Prostate gland (tissue), 2 donors: ENCODE measurements around the gene CCDC174. TPM values are rescaled to one million over a fixed set of nuclear protein-coding genes. Genes with fewer than 3 reads are reported as not detected.

ENCODE experiments used
- DNase-seq: peaks from one replicate; pipeline ENCODE4 v3.0.0-alpha.2; 2019; ENCODE audit warnings: low spot score
- H3K27ac ChIP-seq, 2 donors: fragments of 200-600 bp; sonication (generic); 2 replicates each; pipeline ENCODE4 v1.5.1; 2017 to 2019
- H3K27me3 ChIP-seq: fragments of 200-600 bp; sonication (generic); replicated peaks from 2 replicates; pipeline ENCODE4 v1.5.1; 2019; ENCODE audit not compliant: insufficient read depth
- H3K36me3 ChIP-seq, 2 donors: fragments of 200-600 bp; sonication (generic); 1 replicate in 1 of 2; 2 replicates in 1 of 2; pipeline versions ENCODE4 v1.5.1 to v1.8.1; 2017 to 2019
- H3K4me1 ChIP-seq: fragments of 200-600 bp; sonication (generic); replicated peaks from 2 replicates; pipeline ENCODE4 v1.5.1; 2019
- H3K4me3 ChIP-seq, 2 donors: fragments of 200-600 bp; sonication (generic); 2 replicates each; pipeline ENCODE4 v1.5.1; 2017 to 2019
- H3K9me3 ChIP-seq: fragments of 200-600 bp; sonication (generic); 2 replicates; pipeline ENCODE4 v1.5.1; 2017
- POLR2A ChIP-seq: fragments of 450-650 bp; IDR thresholded peaks from one replicate; pipeline ENCODE4 v1.6.1; 2016; ENCODE audit warnings: antibody characterized with exemption, mild to moderate bottlenecking
- POLR2AphosphoS5 ChIP-seq: sonication (generic); formaldehyde crosslinking; IDR thresholded peaks from one replicate; pipeline ENCODE4 v1.6.1; 2017; ENCODE audit warnings: antibody characterized with exemption
- WGBS: methylation state at CpG from one replicate; pipeline ENCODE4 v1.1.5; 2018; 5-methylcytosine and 5-hydroxymethylcytosine counted together
- intact Hi-C: fragments of 100-400 bp; cut with DNase I; formaldehyde crosslinking; loops from one replicate; pipeline ENCODE4 v1.14.2; 2022
- total RNA-seq, 2 donors: library from RNA; depleted of rRNA; stranded (reverse); fragments of >200 nt; gene quantifications; one replicate each; pipeline ENCODE4 v1.1.0, GENCODE V29; 2016
- TF ChIP-seq, protein P1 (sequence below), 4 experiments: fragments of 200-600 bp in 2 of 4; fragments of 450-650 bp in 2 of 4; sonication (generic) in 2 of 4; IDR thresholded peaks; 1 replicate in 3 of 4; 2 replicates in 1 of 4; pipeline ENCODE4 v1.5.1; 2016 to 2019; ENCODE audit warnings: antibody characterized with exemption in 4 of 4, mild to moderate bottlenecking in 2 of 4, moderate library complexity in 2 of 4

The CCDC174 gene
- total RNA-seq, 2 donors from 2014 or later = 12.3 to 25.2 TPM

DNA sequence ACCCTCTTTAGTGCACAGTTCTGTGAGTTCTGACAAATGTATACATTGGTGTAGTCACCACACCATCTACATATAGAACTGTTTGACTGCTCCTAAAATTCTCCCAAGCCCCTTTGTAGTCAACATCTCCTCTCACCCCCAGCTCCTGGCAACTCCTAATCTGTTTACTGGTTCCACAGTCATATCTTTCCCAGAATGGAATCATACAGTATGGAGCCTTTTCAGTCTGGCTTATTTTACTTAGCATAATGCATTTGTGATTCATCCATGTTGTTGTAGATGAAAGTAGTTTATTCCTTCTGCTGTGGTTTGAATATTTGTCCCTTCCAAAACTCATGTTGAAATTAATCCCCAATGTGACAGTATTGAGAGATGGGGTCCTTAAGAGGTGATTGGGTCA, 41.6 kb upstream of the CCDC174 start:
- Histone ChIP-seq H3K4me3 (no peak overlapping the region), H3K36me3 (no peaks in the 10 kb centered on the region), H3K4me1 (no peaks in the 10 kb centered on the region), H3K27ac (no peak overlapping the region), H3K9me3 (no peaks in the 10 kb centered on the region), H3K27me3 (no peaks in the 10 kb centered on the region)
- no peak for DNase-seq
- intact Hi-C loops = no loop called here
- TF ChIP-seq POLR2AphosphoS5 (no peak), POLR2A (no peak)
- TF ChIP-seq, protein P1, sequence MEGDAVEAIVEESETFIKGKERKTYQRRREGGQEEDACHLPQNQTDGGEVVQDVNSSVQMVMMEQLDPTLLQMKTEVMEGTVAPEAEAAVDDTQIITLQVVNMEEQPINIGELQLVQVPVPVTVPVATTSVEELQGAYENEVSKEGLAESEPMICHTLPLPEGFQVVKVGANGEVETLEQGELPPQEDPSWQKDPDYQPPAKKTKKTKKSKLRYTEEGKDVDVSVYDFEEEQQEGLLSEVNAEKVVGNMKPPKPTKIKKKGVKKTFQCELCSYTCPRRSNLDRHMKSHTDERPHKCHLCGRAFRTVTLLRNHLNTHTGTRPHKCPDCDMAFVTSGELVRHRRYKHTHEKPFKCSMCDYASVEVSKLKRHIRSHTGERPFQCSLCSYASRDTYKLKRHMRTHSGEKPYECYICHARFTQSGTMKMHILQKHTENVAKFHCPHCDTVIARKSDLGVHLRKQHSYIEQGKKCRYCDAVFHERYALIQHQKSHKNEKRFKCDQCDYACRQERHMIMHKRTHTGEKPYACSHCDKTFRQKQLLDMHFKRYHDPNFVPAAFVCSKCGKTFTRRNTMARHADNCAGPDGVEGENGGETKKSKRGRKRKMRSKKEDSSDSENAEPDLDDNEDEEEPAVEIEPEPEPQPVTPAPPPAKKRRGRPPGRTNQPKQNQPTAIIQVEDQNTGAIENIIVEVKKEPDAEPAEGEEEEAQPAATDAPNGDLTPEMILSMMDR (IDR thresholded peaks at IDR 0.05) = no peak

DNA sequence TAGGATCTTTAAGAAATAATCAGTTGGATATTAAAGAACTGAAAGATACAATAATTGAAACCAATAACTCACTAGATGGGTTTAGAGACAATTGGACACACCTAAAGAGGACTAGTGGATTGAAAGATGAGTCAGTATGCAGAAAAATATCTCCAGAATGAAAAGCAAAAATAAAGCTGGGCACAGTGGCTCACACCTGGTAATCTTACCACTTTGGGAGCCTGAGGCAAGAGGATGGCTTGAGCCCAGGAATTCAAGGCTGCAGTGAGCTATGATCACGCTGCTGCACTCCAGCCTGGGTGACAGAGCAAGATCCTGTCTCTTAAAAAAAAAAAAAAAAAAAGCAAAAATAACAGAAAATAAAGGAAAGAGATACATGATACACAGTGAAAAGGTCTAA, 37.4 kb upstream of the CCDC174 start:
- H3K27ac ChIP-seq = no peak overlapping the region
- TF ChIP-seq POLR2AphosphoS5 (no peak), POLR2A (no peak)
- TF ChIP-seq, protein P1 (IDR thresholded peaks at IDR 0.05) = no peak
- intact Hi-C loops = no loop called here
- H3K4me3 ChIP-seq = no peak overlapping the region
- WGBS = 77% methylated on average over 1 of the region's 1 CpG
- no peaks in the 10 kb centered on the region for H3K4me1 ChIP-seq
- H3K27me3 ChIP-seq = no peaks in the 10 kb centered on the region
- H3K9me3 ChIP-seq = no peaks in the 10 kb centered on the region
- no peaks in the 10 kb centered on the region for H3K36me3 ChIP-seq
- no peak for DNase-seq

GRCh38 chr3:14614862-14615261, 36.7 kb upstream of the CCDC174 start:
- Histone ChIP-seq H3K4me3 (no peak overlapping the region), H3K27ac (no peak overlapping the region), H3K9me3 (no peaks in the 10 kb centered on the region), H3K27me3 (no peaks in the 10 kb centered on the region), H3K4me1 (no peaks in the 10 kb centered on the region), H3K36me3 (no peaks in the 10 kb centered on the region)
- intact Hi-C loops = no loop called here
- no peak for DNase-seq
- TF ChIP-seq POLR2A (no peak), POLR2AphosphoS5 (no peak)
- TF ChIP-seq, protein P1 (IDR thresholded peaks at IDR 0.05) = no peak

DNA sequence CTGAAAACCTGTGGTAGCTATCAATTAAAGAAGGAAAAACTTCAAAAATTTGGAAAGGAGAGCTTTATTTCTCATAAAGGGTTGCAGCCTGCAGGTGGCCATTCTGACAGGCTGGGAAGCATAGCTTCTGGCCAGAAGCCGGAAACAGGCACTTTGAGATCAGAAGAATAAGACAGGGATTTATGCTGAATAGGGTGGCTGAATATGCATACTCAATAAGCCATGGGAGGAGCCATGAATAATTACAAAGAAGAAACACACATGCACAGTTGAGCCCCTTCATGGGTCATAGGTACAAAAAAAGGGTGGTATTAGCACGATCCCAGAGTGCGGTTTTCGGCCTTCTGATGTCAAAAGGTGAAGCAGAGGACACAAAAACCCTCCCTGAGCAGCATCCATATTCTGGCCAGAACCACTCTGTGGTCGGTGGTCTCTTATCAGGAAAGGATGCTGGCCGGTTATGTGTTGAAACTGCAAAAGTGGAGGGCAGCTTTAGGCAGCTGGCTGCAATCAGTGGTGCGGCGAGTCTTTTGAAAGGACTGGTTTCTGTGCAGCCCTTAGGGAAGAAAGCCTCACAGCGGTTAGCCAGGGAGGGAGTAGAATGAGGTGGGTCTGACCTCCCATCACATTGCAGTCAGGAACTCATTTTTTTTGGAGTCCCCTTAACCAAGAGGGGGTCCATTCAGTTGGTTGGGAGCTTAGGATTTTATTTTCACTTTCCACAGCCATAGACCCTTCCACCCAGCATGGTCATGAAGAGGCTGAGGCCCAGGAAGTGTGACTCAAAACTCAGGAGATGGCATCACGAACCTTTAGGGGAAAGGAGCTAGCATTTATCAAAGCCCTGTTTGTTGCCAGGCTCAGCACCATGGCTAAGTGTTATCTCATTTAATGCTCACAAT, 34.7 kb upstream of the CCDC174 start:
- no peaks in the 10 kb centered on the region for H3K36me3 ChIP-seq
- H3K27me3 ChIP-seq = no peaks in the 10 kb centered on the region
- H3K4me1 ChIP-seq = no peaks in the 10 kb centered on the region
- H3K9me3 ChIP-seq = no peaks in the 10 kb centered on the region
- intact Hi-C loops = no loop called here
- WGBS = 87% methylated on average over 10 of the region's 10 CpGs
- DNase-seq = no peak
- H3K4me3 ChIP-seq = no peak overlapping the region
- TF ChIP-seq POLR2AphosphoS5 (no peak), POLR2A (no peak)
- TF ChIP-seq, protein P1 (IDR thresholded peaks at IDR 0.05) = no peak
- H3K27ac ChIP-seq = no peak overlapping the region

GRCh38 chr3:14617508-14618023, 34.0 kb upstream of the CCDC174 start:
- Histone ChIP-seq H3K4me1 (no peaks in the 10 kb centered on the region), H3K27me3 (no peaks in the 10 kb centered on the region), H3K9me3 (no peaks in the 10 kb centered on the region), H3K27ac (no peak overlapping the region), H3K36me3 (no peaks in the 10 kb centered on the region), H3K4me3 (no peak overlapping the region)
- TF ChIP-seq, protein P1 (IDR thresholded peaks at IDR 0.05) = no peak
- no peak for TF ChIP-seq POLR2A
- no peak for TF ChIP-seq POLR2AphosphoS5
- intact Hi-C loops = no loop called here
- 88% methylated on average over 6 of the region's 6 CpGs for WGBS
- no peak for DNase-seq
